Measurements from ENCODE around the gene LUC7L2. TPM values are rescaled to one million over a fixed set of nuclear protein-coding genes. Genes with fewer than 3 reads are reported as not detected.

Gene LUC7L2
- total RNA-seq, 1 donor = 48.9 TPM

DNA sequence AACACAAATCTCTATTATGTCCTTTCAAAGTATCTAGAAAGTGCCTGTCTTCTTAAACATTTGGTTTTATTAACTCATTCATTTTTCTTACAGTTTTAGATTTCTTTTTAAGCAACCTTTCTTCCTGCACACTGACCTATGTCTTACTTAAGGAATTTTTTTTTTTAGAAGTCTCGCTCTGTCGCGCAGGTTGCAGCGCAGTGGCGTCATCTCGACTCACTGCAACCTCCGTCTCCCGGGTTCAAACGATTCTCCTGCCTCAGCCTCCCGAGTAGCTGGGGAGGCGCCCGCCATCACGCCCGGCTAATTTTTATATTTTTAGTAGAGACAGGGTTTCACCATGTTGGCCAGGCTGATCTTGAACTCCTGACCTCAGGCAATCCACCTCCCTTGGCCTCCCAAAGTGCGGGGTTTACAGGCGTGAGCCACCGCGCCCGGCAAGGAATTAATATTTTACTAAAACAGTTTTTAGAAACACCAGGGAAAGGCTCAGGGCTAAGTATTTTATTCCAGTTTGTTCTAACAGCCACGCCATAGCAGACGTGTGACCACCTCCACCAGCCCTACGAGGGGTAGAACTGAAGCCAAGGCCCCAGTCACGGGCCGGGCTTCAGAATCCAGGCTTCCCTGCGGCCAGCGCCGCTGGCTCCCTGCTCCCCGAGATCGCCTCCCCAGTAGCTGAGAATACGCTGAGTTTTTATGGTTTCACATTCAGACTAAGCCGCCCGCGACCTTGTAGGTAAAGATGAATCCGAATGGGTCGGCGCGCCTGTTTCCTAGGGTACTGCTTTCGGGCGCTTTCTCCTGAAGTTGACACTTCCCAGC, 941 bp upstream of the LUC7L2 start:
- TF ChIP-seq, protein P1, sequence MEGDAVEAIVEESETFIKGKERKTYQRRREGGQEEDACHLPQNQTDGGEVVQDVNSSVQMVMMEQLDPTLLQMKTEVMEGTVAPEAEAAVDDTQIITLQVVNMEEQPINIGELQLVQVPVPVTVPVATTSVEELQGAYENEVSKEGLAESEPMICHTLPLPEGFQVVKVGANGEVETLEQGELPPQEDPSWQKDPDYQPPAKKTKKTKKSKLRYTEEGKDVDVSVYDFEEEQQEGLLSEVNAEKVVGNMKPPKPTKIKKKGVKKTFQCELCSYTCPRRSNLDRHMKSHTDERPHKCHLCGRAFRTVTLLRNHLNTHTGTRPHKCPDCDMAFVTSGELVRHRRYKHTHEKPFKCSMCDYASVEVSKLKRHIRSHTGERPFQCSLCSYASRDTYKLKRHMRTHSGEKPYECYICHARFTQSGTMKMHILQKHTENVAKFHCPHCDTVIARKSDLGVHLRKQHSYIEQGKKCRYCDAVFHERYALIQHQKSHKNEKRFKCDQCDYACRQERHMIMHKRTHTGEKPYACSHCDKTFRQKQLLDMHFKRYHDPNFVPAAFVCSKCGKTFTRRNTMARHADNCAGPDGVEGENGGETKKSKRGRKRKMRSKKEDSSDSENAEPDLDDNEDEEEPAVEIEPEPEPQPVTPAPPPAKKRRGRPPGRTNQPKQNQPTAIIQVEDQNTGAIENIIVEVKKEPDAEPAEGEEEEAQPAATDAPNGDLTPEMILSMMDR (IDR thresholded peaks at IDR 0.05; ENCODE audit: extremely low read depth, low read depth, low read length) = no peak
- Histone ChIP-seq H3K79me2 (ENCODE audit: insufficient read depth, low read length) (peaks cover 40% of the 10 kb centered on the region), H2AFZ (ENCODE audit: low read length) (peak overlapping the region; percentile 98), H3K4me3 (ENCODE audit: insufficient read depth, low read length) (peak overlapping the region; percentile 97), H3K36me3 (ENCODE audit: insufficient read depth, low read length) (no peaks in the 10 kb centered on the region), H3K27me3 (ENCODE audit: insufficient read depth, low read length) (no peaks in the 10 kb centered on the region), H3K27ac (ENCODE audit: low read depth, low read length) (peak overlapping the region; percentile 97), H3K9me3 (ENCODE audit: low read depth, low read length) (no peaks in the 10 kb centered on the region), H3K4me2 (ENCODE audit: insufficient read depth, low read length) (peak overlapping the region; percentile 86), H3K4me1 (ENCODE audit: insufficient read depth, low read length) (peaks cover 27% of the 10 kb centered on the region), H4K20me1 (ENCODE audit: insufficient read depth, low read length) (peaks cover 29% of the 10 kb centered on the region)
- DNase-seq (ENCODE audit: insufficient read length, low spot score, missing footprints) = no peak

DNA sequence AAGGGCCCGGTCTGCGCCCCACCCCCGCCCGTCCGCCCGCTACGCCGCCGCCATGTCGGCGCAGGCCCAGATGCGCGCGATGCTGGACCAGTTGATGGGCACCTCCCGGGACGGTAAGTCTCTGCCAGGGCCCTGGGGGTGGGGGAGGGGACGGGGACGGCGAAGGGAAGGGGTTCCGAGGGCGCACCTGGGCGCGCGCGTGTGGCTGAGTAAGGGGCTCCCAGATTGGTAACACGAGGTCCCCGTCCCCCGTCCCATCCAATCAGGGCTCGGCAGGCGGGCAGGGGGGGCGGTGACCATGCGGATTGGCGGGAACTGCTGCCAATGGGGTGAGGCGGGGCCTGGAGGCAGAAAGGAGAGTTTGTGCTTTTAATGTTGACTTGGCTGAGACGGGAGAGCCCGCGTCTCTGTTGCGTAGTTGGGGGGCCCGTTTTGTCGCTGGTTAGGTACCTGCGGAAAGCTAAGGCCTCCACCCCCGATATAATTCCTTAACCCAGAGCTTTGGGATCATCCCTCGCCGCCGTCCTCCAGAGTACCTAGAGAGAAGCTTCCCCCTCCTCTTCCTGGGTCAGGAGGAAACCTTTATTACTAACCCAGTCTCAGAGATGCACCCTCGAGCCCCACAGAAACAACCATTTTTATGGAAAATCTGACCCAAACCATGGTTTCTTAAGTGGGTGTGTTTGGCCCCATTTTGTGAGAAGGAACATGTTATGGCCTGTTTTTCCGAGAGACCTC, 685 bp downstream of the LUC7L2 start:
- H4K20me1 ChIP-seq (ENCODE audit: insufficient read depth, low read length) = peaks cover 39% of the 10 kb centered on the region
- H3K4me2 ChIP-seq (ENCODE audit: insufficient read depth, low read length) = peak overlapping the region; percentile 86
- peak overlapping the region; percentile 92 for H2AFZ ChIP-seq (ENCODE audit: low read length)
- H3K79me2 ChIP-seq (ENCODE audit: insufficient read depth, low read length) = peaks cover 56% of the 10 kb centered on the region
- H3K27me3 ChIP-seq (ENCODE audit: insufficient read depth, low read length) = no peaks in the 10 kb centered on the region
- peak overlapping the region; percentile 97 for H3K4me3 ChIP-seq (ENCODE audit: insufficient read depth, low read length)
- TF ChIP-seq, protein P1 (IDR thresholded peaks at IDR 0.05; ENCODE audit: extremely low read depth, low read depth, low read length) = no peak
- H3K36me3 ChIP-seq (ENCODE audit: insufficient read depth, low read length) = peaks cover 5% of the 10 kb centered on the region
- peaks cover 27% of the 10 kb centered on the region for H3K4me1 ChIP-seq (ENCODE audit: insufficient read depth, low read length)
- peak; percentile 98 for DNase-seq (ENCODE audit: insufficient read length, low spot score, missing footprints)
- H3K27ac ChIP-seq (ENCODE audit: low read depth, low read length) = peak overlapping the region; percentile 97
- no peaks in the 10 kb centered on the region for H3K9me3 ChIP-seq (ENCODE audit: low read depth, low read length)

DNA sequence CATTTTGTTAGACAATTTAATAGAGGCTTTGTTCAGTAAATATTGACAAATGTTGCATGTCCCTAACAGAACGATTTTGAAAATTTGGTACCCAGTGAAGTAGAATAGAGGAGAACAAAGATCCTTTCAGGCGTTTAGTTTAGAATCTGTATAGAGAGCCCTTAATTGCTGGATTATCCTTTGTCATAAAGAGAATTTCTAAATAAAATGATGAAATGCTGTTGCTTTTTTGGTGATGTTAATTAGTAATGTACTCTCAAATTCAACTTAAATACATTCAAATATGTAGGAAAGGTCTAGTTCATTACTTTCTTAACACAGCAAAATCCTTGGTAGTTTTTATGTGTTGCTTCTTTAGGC, 1.2 kb downstream of the LUC7L2 start:
- peak overlapping the region; percentile 88 for H2AFZ ChIP-seq (ENCODE audit: low read length)
- TF ChIP-seq, protein P1 (IDR thresholded peaks at IDR 0.05; ENCODE audit: extremely low read depth, low read depth, low read length) = no peak
- no peaks in the 10 kb centered on the region for H3K9me3 ChIP-seq (ENCODE audit: low read depth, low read length)
- no peaks in the 10 kb centered on the region for H3K27me3 ChIP-seq (ENCODE audit: insufficient read depth, low read length)
- DNase-seq (ENCODE audit: insufficient read length, low spot score, missing footprints) = no peak
- peaks cover 61% of the 10 kb centered on the region for H3K79me2 ChIP-seq (ENCODE audit: insufficient read depth, low read length)
- H3K4me3 ChIP-seq (ENCODE audit: insufficient read depth, low read length) = peak overlapping the region; percentile 97
- H3K36me3 ChIP-seq (ENCODE audit: insufficient read depth, low read length) = peaks cover 5% of the 10 kb centered on the region
- peak overlapping the region; percentile 97 for H3K27ac ChIP-seq (ENCODE audit: low read depth, low read length)
- H3K4me2 ChIP-seq (ENCODE audit: insufficient read depth, low read length) = peak overlapping the region; percentile 86
- H3K4me1 ChIP-seq (ENCODE audit: insufficient read depth, low read length) = peaks cover 29% of the 10 kb centered on the region
- peaks cover 44% of the 10 kb centered on the region for H4K20me1 ChIP-seq (ENCODE audit: insufficient read depth, low read length)

DNA sequence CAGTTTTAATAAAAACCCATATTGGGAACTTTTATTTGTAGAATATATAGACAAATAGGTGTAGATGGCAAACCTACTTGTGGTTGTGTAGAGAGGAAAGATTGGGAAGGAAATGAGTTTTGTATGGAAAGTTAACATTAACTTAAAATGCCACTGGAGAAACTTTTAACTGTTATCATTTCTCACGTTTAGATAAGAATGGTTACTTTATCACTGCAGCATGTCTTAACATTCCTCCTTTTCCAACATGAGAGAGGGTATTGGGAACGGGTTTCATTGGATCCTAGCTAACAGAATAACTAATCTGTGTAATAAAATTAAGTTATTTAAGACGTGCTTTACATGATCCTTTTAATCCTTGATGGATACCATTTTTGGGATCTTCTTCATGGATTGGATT, 1.8 kb downstream of the LUC7L2 start:
- H3K27ac ChIP-seq (ENCODE audit: low read depth, low read length) = peak overlapping the region; percentile 97
- DNase-seq (ENCODE audit: insufficient read length, low spot score, missing footprints) = no peak

More for the DNA sequence above, 1.8 kb downstream of the LUC7L2 start:
- Histone ChIP-seq H3K4me3 (ENCODE audit: insufficient read depth, low read length) (peak overlapping the region; percentile 97), H3K9me3 (ENCODE audit: low read depth, low read length) (no peaks in the 10 kb centered on the region), H2AFZ (ENCODE audit: low read length) (no peak overlapping the region), H3K4me1 (ENCODE audit: insufficient read depth, low read length) (peaks cover 29% of the 10 kb centered on the region), H3K4me2 (ENCODE audit: insufficient read depth, low read length) (peak overlapping the region; percentile 86), H4K20me1 (ENCODE audit: insufficient read depth, low read length) (peaks cover 49% of the 10 kb centered on the region), H3K79me2 (ENCODE audit: insufficient read depth, low read length) (peaks cover 67% of the 10 kb centered on the region), H3K36me3 (ENCODE audit: insufficient read depth, low read length) (peaks cover 5% of the 10 kb centered on the region), H3K27me3 (ENCODE audit: insufficient read depth, low read length) (no peaks in the 10 kb centered on the region)
- TF ChIP-seq, protein P1 (IDR thresholded peaks at IDR 0.05; ENCODE audit: extremely low read depth, low read depth, low read length) = no peak

All from osteoblast (primary cell).